ENCODE data around the gene SLC12A8.

- no peak for TF ChIP-seq CTCF (conservative IDR thresholded peaks at IDR 0.05; ENCODE audit: low read depth in 2 of 2)
- no peak for TF ChIP-seq POLR2AphosphoS5 (IDR thresholded peaks at IDR 0.05; ENCODE audit: low read depth)
- no peak for TF ChIP-seq REST (IDR thresholded peaks at IDR 0.05; ENCODE audit: unreplicated experiment)
- TF ChIP-seq EZH2 (IDR thresholded peaks at IDR 0.05; ENCODE audit: low read depth, unreplicated experiment) = no peak
- TF ChIP-seq STAT1 (IDR thresholded peaks at IDR 0.05; ENCODE audit: unreplicated experiment) = no peak
- no peak for TF ChIP-seq EZH2phosphoT487 (IDR thresholded peaks at IDR 0.05; ENCODE audit: unreplicated experiment)
- no peak for TF ChIP-seq CREB1 (CRISPR knock-in tag; IDR thresholded peaks at IDR 0.05; ENCODE audit: low read depth)
- TF ChIP-seq JUNB (IDR thresholded peaks at IDR 0.05; ENCODE audit: unreplicated experiment) = no peak
- no peak for TF ChIP-seq ZNF462 (CRISPR knock-in tag; IDR thresholded peaks at IDR 0.05)
Measured at GRCh38 chr3:125140818-125141595, 71.5 kb downstream of the SLC12A8 start.
